Measurements from ENCODE around the gene FLYWCH1. TPM values are rescaled to one million over a fixed set of nuclear protein-coding genes. Genes with fewer than 3 reads are reported as not detected.
A peak's percentile ranks its signal among the peaks of the same experiment; 100 is the strongest.

The FLYWCH1 gene
- total and polyA plus RNA-seq, 2 donors (not counting 3 experiments of a cell fraction or from before 2014, with no cell fraction given): 32.0 to 51.2 TPM

DNA sequence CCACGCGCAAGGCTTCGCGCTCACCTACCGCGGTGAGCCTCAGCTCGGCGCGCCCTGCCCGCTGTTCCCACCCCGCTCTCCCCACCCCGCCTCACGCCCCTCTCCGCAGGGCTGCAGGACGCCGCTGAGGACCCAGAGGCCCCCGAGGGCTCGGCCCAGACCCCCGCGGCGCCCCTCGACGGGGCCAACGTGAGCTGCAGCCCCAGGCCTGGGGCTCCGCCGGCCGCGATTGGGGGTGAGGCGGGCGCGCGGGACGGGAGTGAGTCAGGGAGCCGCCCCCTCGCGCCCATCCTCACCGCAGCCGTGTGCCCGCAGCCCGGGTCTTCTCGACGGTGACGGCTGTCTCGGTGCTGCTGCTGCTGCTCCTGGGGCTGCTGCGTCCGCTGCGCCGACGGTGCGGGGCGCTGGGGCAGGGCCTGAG is 55.5 kb downstream of the FLYWCH1 start:
- no peaks in the 10 kb centered on the region for H3K9me3 ChIP-seq (replicated peaks; ENCODE audit: control insufficient read depth, insufficient read depth, low read length)
- H3K4me2 ChIP-seq (ENCODE audit: insufficient read depth, low read length): no peak overlapping the region

More for the DNA sequence above, 55.5 kb downstream of the FLYWCH1 start:
- Histone ChIP-seq H3K9ac (replicated peaks; ENCODE audit: extremely low read depth, insufficient read depth, low read length) (no peak overlapping the region), H3K79me2 (ENCODE audit: control insufficient read depth, insufficient read depth, low read length) (peaks cover 12% of the 10 kb centered on the region), H3K27ac (ENCODE audit: insufficient read depth, low read depth, low read length) (no peak overlapping the region), H3K27me3 (ENCODE audit: control insufficient read depth in 2 of 2, insufficient read depth in 2 of 2, low read length in 2 of 2) (peaks cover 29 to 53% of the 10 kb centered on the region in 2 experiments), H2AFZ (ENCODE audit: low read depth, low read length) (no peak overlapping the region), H3K36me3 (ENCODE audit: control insufficient read depth in 2 of 2, extremely low read depth in 1 of 2, insufficient read depth in 2 of 2, low read length in 2 of 2) (no peaks in the 10 kb centered on the region), H3K4me3 (replicated peaks in 1 of 3; ENCODE audit: insufficient read depth in 1 of 3, low read depth in 1 of 3, low read length in 3 of 3) (no peak overlapping the region), H3K9me1 (replicated peaks; ENCODE audit: control insufficient read depth, extremely low read depth, insufficient read depth, low read length) (no peaks in the 10 kb centered on the region), H3K4me1 (ENCODE audit: control insufficient read depth, extremely low read depth, insufficient read depth, low read length) (peaks cover 16% of the 10 kb centered on the region), H4K20me1 (replicated peaks; ENCODE audit: control insufficient read depth, extremely low read depth, insufficient read depth, low read length) (no peaks in the 10 kb centered on the region)
- DNase-seq (ENCODE audit: low read depth, low spot score): no peak
- BruUV-seq (replicated peaks): no TSS peak
- TF ChIP-seq, protein P1, sequence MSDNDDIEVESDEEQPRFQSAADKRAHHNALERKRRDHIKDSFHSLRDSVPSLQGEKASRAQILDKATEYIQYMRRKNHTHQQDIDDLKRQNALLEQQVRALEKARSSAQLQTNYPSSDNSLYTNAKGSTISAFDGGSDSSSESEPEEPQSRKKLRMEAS (IDR thresholded peaks at IDR 0.05; ENCODE audit: insufficient read depth, insufficient read length): no peak
- TF ChIP-seq GATA2 (IDR thresholded peaks at IDR 0.05; ENCODE audit: insufficient read depth, insufficient read length, low read depth, low read length) (no peak), POLR2A (IDR thresholded peaks at IDR 0.05; ENCODE audit: low read depth, low read length) (no peak), EZH2 (IDR thresholded peaks at IDR 0.05; ENCODE audit: borderline replicate concordance, low read depth, low read length, severe bottlenecking) (peak; percentile 95), POLR2AphosphoS5 (IDR thresholded peaks at IDR 0.05; ENCODE audit: insufficient read depth, low read depth, low read length) (no peak), JUN (IDR thresholded peaks at IDR 0.05; ENCODE audit: borderline replicate concordance, insufficient read depth, insufficient read length, low read depth) (no peak), CTCF (IDR thresholded peaks at IDR 0.05; ENCODE audit: extremely low read depth in 1 of 2, insufficient read depth in 1 of 2, low read depth in 1 of 2, low read length in 2 of 2) (no peak), MYC (IDR thresholded peaks at IDR 0.05; ENCODE audit: low read depth, low read length) (no peak), FOS (IDR thresholded peaks at IDR 0.05; ENCODE audit: borderline replicate concordance, insufficient read depth, low read length) (no peak)
- ChIA-PET POLR2A (no interaction called here), CTCF (interaction anchor here (0.7 kb wide), 1 partner anchor 40 kb away, joined by 3 read pairs; no protein-coding TSS in a partner anchor)
- no peak for FAIRE-seq
- dilution Hi-C loops (cut with MboI; ENCODE audit: extremely low pct_ligation_motif_present, low sequenced_read_pairs) (no loop called here), intact Hi-C loops (cut with micrococcal nuclease) (no loop called here)

Data from endothelial cell of umbilical vein (primary cell).